ENCODE measurements around the gene NOXO1. TPM values are rescaled to one million over a fixed set of nuclear protein-coding genes. Genes with fewer than 3 reads are reported as not detected.
"Not testable (repeated sequence)": the region's sequence is repeated elsewhere in the genome, so short reads cannot be mapped to it uniquely, and the experiment has no call there.

Gene NOXO1
- total and polyA plus RNA-seq, 2 donors (not counting 3 experiments of a cell fraction or from before 2014, with no cell fraction given) = 0.37 to 0.60 TPM

DNA sequence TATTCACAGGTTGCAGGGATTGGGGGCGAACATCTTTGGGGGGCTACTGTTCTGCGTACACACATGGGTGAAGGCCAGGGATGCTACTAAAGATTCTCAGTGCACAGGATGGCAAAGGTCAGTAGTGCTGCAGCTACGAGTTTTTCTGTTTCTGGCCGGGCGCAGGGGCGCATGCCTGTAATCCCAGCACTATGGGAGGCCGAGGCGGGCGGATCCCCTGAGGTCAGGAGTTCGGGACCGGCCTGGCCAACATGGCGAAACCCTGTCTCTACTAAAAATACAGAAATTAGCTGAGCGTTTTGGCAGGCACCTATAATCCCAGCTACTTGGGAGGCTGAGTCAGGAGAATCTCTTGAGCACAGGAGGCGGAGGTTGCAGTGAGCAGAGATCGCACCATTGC lies 32.3 kb upstream of the NOXO1 start:
- Histone ChIP-seq H3K4me3 (replicated peaks in 1 of 3; ENCODE audit: insufficient read depth in 1 of 3, low read depth in 1 of 3, low read length in 3 of 3) (no peak overlapping the region), H3K27ac (ENCODE audit: insufficient read depth, low read depth, low read length) (no peak overlapping the region), H2AFZ (ENCODE audit: low read depth, low read length) (no peak overlapping the region), H3K9ac (replicated peaks; ENCODE audit: extremely low read depth, insufficient read depth, low read length) (no peak overlapping the region), H4K20me1 (replicated peaks; ENCODE audit: control insufficient read depth, extremely low read depth, insufficient read depth, low read length) (no peaks in the 10 kb centered on the region), H3K36me3 (ENCODE audit: control insufficient read depth in 2 of 2, extremely low read depth in 1 of 2, insufficient read depth in 2 of 2, low read length in 2 of 2) (no peaks in the 10 kb centered on the region), H3K9me3 (replicated peaks; ENCODE audit: control insufficient read depth, insufficient read depth, low read length) (no peaks in the 10 kb centered on the region), H3K79me2 (ENCODE audit: control insufficient read depth, insufficient read depth, low read length) (peaks cover 12% of the 10 kb centered on the region), H3K27me3 (ENCODE audit: control insufficient read depth in 2 of 2, insufficient read depth in 2 of 2, low read length in 2 of 2) (no peaks in the 10 kb centered on the region), H3K9me1 (replicated peaks; ENCODE audit: control insufficient read depth, extremely low read depth, insufficient read depth, low read length) (no peaks in the 10 kb centered on the region), H3K4me2 (ENCODE audit: insufficient read depth, low read length) (no peak overlapping the region), H3K4me1 (ENCODE audit: control insufficient read depth, extremely low read depth, insufficient read depth, low read length) (peaks cover 8% of the 10 kb centered on the region)
- intact Hi-C loops (cut with micrococcal nuclease) = no loop called here
- FAIRE-seq = no peak
- no TSS peak for BruUV-seq (replicated peaks)
- POLR2A ChIA-PET = no interaction called here
- CTCF ChIA-PET = interaction anchor here (1.1 to 2.3 kb wide), 2 partner anchors 9 to 127 kb away, joined by 3 to 12 read pairs; no protein-coding TSS in a partner anchor
- no peak for DNase-seq (ENCODE audit: low read depth, low spot score)
- TF ChIP-seq, protein P1, sequence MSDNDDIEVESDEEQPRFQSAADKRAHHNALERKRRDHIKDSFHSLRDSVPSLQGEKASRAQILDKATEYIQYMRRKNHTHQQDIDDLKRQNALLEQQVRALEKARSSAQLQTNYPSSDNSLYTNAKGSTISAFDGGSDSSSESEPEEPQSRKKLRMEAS (IDR thresholded peaks at IDR 0.05; ENCODE audit: insufficient read depth, insufficient read length) = no peak
- TF ChIP-seq FOS (IDR thresholded peaks at IDR 0.05; ENCODE audit: borderline replicate concordance, insufficient read depth, low read length) (no peak), POLR2A (IDR thresholded peaks at IDR 0.05; ENCODE audit: low read depth, low read length) (no peak), EZH2 (IDR thresholded peaks at IDR 0.05; ENCODE audit: borderline replicate concordance, low read depth, low read length, severe bottlenecking) (no peak), POLR2AphosphoS5 (IDR thresholded peaks at IDR 0.05; ENCODE audit: insufficient read depth, low read depth, low read length) (no peak), MYC (IDR thresholded peaks at IDR 0.05; ENCODE audit: low read depth, low read length) (no peak), GATA2 (IDR thresholded peaks at IDR 0.05; ENCODE audit: insufficient read depth, insufficient read length, low read depth, low read length) (no peak), JUN (IDR thresholded peaks at IDR 0.05; ENCODE audit: borderline replicate concordance, insufficient read depth, insufficient read length, low read depth) (no peak)
- TF ChIP-seq, protein P2, sequence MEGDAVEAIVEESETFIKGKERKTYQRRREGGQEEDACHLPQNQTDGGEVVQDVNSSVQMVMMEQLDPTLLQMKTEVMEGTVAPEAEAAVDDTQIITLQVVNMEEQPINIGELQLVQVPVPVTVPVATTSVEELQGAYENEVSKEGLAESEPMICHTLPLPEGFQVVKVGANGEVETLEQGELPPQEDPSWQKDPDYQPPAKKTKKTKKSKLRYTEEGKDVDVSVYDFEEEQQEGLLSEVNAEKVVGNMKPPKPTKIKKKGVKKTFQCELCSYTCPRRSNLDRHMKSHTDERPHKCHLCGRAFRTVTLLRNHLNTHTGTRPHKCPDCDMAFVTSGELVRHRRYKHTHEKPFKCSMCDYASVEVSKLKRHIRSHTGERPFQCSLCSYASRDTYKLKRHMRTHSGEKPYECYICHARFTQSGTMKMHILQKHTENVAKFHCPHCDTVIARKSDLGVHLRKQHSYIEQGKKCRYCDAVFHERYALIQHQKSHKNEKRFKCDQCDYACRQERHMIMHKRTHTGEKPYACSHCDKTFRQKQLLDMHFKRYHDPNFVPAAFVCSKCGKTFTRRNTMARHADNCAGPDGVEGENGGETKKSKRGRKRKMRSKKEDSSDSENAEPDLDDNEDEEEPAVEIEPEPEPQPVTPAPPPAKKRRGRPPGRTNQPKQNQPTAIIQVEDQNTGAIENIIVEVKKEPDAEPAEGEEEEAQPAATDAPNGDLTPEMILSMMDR (IDR thresholded peaks at IDR 0.05; ENCODE audit: extremely low read depth in 1 of 2, insufficient read depth in 1 of 2, low read depth in 1 of 2, low read length in 2 of 2) = no peak
- dilution Hi-C loops (cut with MboI; ENCODE audit: extremely low pct_ligation_motif_present, low sequenced_read_pairs) = no loop called here

DNA sequence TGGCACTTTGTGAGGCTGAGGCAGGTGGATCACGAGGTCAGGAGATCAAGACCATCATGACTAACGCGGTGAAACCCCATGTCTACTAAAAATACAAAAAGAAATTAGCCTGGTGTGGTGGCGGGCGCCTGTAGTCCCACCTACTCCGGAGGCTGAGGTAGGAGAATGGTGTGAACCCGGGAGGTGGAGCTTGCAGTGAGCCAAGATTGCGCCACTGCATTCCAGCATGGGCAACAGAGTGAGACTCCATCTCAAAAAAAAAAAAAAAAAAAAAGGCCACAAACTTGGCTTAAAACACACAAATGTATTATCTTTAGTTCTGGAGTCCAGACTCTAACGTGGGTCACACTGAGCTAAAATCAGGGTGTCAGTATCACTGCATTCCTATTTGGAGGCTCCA lies 30.5 kb upstream of the NOXO1 start:
- H3K4me1 ChIP-seq (ENCODE audit: control insufficient read depth, extremely low read depth, insufficient read depth, low read length) = peaks cover 26% of the 10 kb centered on the region
- H3K4me3 ChIP-seq (replicated peaks in 1 of 3; ENCODE audit: insufficient read depth in 1 of 3, low read depth in 1 of 3, low read length in 3 of 3); BruUV-seq (replicated peaks); POLR2A ChIA-PET; H3K4me2 ChIP-seq (ENCODE audit: insufficient read depth, low read length); H4K20me1 ChIP-seq (replicated peaks; ENCODE audit: control insufficient read depth, extremely low read depth, insufficient read depth, low read length); H3K36me3 ChIP-seq (ENCODE audit: control insufficient read depth in 2 of 2, extremely low read depth in 1 of 2, insufficient read depth in 2 of 2, low read length in 2 of 2); H2AFZ ChIP-seq (ENCODE audit: low read depth, low read length); dilution Hi-C loops (cut with MboI; ENCODE audit: extremely low pct_ligation_motif_present, low sequenced_read_pairs); H3K9me1 ChIP-seq (replicated peaks; ENCODE audit: control insufficient read depth, extremely low read depth, insufficient read depth, low read length); FAIRE-seq; intact Hi-C loops (cut with micrococcal nuclease); DNase-seq (ENCODE audit: low read depth, low spot score); H3K27me3 ChIP-seq (ENCODE audit: control insufficient read depth in 2 of 2, insufficient read depth in 2 of 2, low read length in 2 of 2); H3K27ac ChIP-seq (ENCODE audit: insufficient read depth, low read depth, low read length); H3K9ac ChIP-seq (replicated peaks; ENCODE audit: extremely low read depth, insufficient read depth, low read length); H3K9me3 ChIP-seq (replicated peaks; ENCODE audit: control insufficient read depth, insufficient read depth, low read length): not testable (repeated sequence)
- CTCF ChIA-PET = interaction anchor here (0.7 to 2.3 kb wide), 3 partner anchors 11 to 239 kb away, joined by 3 to 12 read pairs (median 7); partner anchors contain the start of genes ECI1 and FAHD1
- peaks cover 30% of the 10 kb centered on the region for H3K79me2 ChIP-seq (ENCODE audit: control insufficient read depth, insufficient read depth, low read length)

Measured in endothelial cell of umbilical vein (primary cell).